Measurements from ENCODE around the gene C1orf198.

DNA sequence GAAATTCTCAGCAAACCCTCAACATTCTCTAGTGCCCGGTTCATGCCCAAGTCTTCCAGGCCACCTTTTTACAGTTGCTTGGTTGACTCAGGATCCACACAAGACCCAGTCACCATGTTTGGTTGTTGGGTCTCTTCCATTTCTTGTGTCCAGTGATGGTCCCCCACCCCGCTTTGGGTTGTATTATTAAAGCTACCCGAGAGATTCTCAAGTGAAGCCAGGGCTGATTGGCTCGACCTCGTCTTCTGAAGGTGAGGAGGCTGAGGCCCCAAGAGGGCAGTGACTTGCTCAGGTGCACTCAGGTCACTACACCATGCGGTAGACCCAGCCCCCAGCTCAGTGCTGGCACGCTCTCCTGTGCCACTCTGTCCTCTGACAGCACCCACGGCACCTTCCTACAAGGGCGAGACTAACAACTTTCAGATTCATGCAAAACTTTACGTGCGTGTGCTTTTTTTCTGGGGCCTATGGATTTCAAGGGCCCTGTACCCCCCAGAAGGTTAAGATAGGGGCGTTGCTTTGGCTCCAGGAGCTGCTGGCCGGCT lies 70.9 kb downstream of the C1orf198 start:
- TF ChIP-seq POLR2A (IDR thresholded peaks at IDR 0.05; ENCODE audit: low read length) (no peak), ZFP36 (IDR thresholded peaks at IDR 0.05; ENCODE audit: borderline replicate concordance, partially characterized antibody) (no peak), SMC3 (IDR thresholded peaks at IDR 0.05) (no peak), MYC (IDR thresholded peaks at IDR 0.05; ENCODE audit: borderline replicate concordance, low read length) (no peak), HDAC2 (IDR thresholded peaks at IDR 0.05) (no peak), HOXB13 (CRISPR knock-in tag; IDR thresholded peaks at IDR 0.05; ENCODE audit: low read depth) (no peak), JUN (IDR thresholded peaks at IDR 0.05) (no peak), EP300 (IDR thresholded peaks at IDR 0.05) (no peak)
- TF ChIP-seq, protein P1, sequence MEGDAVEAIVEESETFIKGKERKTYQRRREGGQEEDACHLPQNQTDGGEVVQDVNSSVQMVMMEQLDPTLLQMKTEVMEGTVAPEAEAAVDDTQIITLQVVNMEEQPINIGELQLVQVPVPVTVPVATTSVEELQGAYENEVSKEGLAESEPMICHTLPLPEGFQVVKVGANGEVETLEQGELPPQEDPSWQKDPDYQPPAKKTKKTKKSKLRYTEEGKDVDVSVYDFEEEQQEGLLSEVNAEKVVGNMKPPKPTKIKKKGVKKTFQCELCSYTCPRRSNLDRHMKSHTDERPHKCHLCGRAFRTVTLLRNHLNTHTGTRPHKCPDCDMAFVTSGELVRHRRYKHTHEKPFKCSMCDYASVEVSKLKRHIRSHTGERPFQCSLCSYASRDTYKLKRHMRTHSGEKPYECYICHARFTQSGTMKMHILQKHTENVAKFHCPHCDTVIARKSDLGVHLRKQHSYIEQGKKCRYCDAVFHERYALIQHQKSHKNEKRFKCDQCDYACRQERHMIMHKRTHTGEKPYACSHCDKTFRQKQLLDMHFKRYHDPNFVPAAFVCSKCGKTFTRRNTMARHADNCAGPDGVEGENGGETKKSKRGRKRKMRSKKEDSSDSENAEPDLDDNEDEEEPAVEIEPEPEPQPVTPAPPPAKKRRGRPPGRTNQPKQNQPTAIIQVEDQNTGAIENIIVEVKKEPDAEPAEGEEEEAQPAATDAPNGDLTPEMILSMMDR (IDR thresholded peaks at IDR 0.05): no peak
- TF ChIP-seq, protein P2, sequence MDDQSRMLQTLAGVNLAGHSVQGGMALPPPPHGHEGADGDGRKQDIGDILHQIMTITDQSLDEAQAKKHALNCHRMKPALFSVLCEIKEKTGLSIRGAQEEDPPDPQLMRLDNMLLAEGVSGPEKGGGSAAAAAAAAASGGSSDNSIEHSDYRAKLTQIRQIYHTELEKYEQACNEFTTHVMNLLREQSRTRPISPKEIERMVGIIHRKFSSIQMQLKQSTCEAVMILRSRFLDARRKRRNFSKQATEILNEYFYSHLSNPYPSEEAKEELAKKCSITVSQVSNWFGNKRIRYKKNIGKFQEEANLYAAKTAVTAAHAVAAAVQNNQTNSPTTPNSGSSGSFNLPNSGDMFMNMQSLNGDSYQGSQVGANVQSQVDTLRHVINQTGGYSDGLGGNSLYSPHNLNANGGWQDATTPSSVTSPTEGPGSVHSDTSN (IDR thresholded peaks at IDR 0.05): no peak
